HG03442 (cell line): ENCODE data around the gene NEAT1.

ENCODE experiments used
- ATAC-seq: cut with Tn5 transposase; IDR thresholded peaks from one replicate; pipeline ENCODE4 v1.9.1; 2021; ENCODE audit warnings: mild to moderate bottlenecking, moderate library complexity; ENCODE audit not compliant: unreplicated experiment

NEAT1 gene

DNA sequence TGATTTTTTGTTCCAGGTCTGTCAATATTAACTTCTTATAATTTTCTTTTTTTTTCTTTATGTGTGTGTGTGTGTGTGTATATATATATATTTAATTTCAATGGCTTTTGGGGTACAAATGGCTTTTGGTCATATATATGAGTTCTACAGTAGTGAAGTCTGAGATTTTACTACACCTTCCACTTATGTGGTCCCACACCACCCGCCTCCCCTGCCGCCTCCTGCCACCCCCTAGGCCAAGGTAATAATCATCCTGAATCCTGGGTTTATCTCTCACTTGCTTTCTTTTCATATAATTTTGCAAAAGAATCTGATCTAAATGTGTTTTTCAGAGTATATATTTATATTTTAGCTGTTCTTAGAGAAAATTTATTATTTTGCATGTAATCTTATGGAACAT, 11.1 kb downstream of the NEAT1 start:
- no peak for ATAC-seq

DNA sequence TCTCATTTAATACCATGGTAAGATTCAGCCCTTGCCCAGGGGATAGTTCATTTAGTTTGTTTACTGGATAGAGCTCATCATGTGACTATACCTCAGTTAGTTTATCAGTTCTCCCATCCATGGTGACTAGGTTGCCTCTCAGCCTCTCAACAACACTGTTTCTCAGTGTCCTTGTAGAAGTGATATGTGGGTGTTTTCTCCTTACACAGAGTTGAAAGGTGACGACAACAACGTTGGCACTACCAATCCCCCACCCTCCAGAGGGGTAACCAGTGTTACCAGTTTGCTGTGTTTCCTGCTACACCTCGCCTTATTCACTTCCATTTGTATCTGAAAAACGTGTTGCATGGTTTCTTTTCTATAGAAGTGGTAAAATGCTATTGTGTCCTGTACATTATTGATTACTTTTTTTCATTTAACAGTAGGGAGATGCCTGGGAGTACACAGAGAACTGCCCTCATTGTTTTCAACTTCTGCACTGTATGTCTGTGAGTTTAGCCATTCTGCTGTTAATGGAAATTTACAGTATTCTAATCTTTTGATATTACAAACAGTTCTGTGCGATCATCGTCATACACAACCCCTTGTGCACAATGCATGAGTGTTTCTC, 11.6 kb downstream of the NEAT1 start:
- no peak for ATAC-seq

DNA sequence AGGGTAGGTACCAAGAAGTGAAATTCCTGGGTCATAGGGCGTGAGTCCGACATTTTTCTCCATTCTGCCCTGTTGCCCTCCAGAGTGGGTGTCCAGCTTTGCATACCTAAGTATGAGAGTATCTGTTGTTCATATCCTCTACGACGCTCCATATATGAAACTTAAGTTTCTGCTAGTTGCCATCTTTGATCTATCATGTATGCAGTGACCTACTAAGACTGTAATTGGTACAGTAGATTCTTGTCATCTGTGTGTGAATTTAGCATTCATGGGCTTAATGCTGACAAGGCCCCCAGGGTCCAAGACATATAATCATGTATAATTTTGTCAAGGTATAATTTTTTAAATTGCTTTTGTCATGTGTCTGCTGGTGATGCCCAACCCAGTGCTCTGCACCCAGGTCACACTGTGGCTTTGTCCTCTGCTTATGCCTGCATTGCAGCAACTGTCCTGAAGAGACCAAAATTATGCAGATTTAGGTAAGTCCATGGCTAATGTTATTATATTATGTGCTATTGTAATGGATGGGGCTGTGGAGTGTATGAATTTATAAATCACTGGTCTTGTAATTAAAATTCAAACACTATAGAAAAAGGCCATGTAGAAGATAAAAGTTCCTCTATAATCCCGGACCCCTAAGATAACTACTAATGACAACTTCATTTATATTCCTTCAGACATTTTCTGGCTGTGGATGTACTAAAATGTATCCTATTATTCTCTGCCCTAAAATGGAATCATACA, 12.2 kb downstream of the NEAT1 start:
- ATAC-seq, result no peak

DNA sequence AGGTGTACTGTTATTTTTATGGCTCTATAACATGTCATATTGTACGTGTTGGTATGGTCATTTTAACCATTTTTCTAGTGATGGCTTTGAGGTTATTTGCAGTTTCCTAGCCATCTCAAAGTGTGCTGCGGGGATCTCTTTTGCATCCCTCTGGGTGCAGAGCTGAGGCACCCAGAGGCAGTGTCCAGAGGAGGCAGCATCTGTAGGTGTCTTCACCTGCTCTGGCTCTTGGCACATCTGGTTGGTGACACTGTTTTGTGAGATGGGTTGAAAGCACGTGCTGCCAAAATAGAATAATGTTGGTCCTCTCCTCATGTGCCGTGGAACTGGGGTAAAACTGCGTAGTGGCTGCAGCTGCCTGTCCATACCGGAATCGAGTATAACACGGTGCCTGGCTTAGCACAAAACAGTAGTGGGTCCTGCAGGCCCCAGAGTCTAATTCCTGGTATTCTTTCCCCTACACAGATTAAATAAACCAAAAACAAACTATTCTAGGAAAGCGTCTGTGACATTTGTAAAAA, 12.9 kb downstream of the NEAT1 start:
- no peak for ATAC-seq

DNA sequence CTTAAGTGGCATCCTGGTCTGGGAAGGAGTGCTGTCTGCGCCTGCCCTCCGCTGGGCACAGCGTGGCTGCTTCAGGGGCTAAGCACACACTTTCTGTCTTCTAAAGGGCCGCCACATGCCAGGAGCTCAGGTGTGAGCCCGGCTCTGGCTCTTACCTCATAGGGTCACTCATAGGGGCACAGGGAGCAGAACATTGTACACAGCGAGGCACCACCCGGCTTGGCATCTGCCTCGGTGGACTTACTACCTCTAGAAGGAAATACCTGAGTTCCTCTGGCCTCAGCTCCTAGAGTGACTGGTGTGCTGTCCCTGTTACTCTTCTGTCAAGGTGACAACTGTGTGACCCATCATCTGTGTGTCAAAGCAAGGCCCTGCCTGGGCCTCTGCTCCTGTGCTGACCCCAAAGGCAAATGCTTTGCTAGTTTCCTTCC, 13.4 kb downstream of the NEAT1 start:
- no peak for ATAC-seq

DNA sequence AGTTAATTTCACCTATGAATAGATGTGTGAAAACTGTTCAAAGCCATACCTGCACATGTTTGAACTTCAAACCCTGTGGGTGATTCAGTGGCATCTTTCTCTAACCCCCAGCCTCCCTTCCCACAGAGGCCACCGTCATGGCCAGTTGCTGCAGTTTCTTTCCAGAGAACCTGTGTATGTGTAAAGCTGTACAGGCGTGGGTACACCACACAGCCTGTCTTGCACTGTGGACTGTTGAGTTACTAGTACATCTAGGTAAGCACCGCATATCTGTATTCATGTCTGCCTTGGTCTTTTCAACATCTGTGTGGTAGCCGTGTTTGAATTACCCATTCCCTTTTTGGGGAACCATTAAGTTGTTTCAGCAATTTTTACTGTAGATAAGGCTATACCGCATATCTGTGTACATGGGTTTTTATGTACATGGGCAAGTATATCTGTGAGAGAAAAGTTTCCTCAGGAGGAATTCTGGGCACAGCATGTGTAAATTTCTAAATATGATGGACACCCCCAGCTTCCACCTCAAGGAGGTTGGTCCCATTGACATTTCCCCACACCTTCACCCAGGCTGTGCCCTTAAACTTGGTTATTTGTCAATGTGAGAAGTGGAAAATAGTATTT, 13.9 kb downstream of the NEAT1 start:
- no peak for ATAC-seq

DNA sequence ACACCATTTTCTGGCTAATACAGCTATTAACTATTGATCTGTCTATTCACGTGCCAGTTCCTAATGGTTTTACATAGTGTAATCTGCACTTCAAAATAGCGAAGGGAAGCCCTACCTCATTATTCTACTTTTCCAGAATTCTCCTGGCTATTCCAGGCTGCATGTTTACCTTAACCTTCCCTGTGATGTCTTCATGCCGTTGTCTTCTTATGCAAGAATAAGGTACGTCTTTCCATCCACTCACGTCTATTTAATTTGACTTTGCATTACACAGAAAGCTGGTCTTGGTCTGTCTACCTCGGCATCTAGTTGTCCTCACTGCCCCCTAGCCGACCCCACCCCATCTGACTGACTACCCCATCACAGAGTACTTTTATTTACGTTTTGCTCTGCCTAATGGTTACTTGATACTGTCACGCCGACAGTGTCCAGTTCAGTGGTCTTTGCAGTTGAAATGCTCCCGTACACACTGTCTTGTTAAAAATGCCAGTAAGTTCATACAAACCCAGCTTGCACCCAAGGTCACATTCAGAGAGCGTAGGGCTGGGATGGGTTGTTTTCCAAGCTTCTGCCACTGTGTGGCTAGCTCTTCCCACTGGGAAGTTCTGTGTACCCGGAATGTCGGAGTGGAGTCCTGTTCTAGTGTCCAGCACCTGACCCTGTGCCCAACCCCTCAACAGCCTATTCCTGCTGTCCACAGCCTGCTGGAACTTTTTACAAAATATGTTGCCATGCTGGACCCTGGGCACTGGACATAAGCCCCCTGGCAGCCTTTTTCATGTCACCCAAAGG, 15.0 kb downstream of the NEAT1 start:
- ATAC-seq, result no peak

DNA sequence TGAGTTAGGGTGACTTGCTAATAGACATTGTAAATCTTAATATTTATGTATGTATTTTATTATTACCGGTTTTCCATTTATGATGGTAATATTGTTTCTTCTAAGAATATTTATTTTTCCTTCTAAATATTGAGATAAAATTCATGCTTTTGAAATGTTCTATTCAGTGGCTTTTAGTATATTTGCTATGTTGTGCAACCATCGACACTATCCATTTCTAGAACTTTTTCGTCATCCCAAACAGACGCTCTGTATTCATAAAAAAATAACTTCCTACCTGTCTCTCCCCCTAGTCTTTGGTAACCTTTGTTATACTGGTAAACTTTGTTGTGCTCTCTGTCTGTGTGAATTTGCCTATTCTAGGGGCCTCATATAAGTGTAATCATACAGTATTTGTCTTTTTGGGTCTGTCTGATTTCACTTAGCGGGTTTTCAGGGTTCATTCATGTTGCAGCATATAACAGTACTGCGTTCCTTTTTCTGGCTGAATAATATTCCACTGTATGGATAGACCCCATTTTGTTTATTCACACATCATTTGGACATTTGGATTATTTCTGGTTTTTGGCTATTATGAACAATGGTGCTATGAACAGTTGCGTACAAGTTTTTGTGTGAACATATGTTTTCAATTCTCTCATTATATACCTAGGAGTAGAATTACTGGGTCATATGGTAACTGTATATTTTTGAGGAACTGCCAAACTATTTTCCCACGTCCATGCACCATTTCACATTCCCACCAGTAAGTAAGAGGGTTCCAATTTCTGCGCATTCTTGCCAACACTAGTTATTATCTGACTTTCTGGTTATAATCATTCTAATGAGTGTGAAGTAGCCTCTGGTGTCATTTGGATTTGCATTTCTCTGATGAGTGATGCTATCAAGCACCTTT, 15.9 kb downstream of the NEAT1 start:
- no peak for ATAC-seq

DNA sequence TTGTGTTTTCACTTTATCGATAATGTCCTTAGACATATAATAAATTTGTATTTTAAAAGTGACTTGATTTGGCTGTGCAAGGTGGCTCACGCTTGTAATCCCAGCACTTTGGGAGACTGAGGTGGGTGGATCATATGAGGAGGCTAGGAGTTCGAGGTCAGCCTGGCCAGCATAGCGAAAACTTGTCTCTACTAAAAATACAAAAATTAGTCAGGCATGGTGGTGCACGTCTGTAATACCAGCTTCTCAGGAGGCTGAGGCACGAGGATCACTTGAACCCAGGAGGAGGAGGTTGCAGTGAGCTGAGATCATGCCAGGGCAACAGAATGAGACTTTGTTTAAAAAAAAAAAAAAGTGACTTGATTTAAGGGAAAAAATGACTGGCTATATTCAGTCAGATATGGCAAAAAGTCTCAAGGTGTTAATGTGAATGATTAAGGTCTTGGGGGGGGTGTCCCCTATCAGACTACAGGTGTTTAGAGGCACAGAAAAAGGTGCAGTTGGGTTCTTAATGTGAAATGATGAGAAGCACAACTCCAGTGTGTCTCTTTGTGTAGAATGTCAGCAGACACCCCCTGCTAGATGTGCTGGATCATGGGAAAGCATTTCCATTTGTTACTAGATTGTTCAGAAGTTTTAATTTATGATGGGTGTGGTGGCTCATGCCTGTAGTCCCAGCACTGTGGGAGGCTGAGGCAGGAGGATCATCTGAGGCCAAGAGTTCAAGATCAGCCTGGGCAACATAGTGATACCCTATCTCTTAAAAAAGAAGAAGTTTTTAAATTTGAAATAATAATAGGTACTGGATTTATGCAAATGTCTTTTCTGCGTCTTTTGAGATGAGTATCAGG, 17.0 kb downstream of the NEAT1 start:
- no peak for ATAC-seq

DNA sequence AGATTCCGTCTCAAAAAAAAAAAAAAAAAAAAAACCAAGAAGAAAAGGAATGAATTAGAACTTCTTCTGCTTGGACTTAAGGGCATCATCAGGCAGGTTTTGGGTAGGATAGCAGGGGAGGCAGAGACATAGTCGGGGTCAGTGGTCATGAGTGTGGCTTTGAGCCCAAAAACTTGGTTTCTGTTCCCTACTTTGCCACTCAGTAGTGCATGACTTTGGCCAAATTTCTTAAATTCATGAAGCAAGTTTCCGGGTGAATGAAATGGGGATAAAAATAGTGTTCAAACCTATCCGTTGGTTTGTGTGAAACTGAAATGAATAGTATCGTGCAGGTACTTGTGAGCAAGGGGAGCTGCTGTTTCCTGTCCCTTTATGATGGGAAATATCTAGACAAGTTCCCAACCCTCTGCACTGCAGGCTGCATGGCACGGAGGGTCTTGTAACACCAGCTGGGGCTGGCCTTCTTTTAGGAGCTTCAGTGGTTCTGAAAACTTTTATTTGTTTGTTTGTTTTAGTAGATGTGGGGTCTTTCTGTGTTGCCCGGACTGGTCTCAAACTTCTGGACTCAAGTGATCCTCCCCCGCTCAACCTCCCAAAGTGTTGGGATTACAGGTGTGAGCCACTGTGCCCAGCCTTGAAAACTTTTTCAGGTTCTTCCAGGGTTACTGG, 18.4 kb downstream of the NEAT1 start:
- peak; percentile 44 for ATAC-seq

DNA sequence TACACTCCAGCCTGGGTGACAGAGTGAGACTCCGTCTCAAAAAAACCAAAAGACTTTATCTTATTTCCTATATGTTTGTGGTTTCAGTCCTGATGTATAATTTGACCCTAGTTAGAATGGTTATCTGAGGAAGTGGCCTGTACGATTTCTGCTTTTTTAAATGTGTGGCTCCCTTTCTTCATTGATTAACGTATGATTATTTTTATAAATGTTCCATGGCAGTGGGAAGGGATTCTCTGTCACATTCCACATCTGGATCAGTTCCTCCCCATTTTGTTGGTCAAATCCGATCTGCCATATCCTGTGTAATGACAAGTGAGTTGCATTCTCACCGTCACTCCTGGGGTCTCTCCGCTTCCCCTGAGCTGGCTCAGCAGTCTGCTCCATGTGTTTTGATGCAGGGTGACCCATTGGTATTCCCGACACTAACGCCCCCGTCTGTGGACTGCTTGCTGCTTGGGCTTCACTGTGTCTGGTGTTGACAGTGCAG, 20.3 kb downstream of the NEAT1 start:
- no peak for ATAC-seq

DNA sequence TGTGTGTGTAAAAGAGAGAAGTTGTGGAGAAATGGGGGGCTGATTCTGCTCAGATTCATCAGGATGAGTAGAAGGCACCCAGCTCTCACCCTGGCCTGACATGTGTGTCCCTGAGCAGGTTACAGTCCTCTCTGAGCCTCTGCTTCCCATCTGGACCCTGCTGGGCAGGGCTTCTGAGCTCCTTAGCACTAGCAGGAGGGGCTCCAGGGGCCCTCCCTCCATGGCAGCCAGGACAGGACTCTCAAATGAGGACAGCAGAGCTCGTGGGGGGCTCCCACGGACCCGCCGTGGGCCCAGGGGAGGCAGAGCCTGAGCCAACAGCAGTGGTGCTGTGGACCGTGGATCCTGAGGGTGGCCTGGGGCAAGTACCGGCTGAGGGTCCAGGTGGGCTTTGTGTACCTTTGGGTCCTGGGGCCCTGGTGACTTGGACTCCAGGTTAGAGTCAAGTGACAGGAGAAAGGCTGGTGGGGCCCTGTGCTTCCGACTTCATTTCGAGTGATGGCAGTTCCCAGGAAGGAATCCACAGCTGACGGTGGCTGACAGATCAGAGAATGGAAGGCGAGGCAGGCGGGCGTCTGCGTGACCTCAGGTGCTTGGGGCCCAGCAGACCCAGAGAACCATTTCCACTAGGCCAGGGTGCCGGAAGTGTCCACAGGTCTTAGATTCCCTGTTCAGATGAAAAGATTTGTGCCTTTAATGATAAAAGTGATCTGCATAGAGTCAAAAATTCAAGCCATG, 21.9 kb downstream of the NEAT1 start:
- no peak for ATAC-seq

DNA sequence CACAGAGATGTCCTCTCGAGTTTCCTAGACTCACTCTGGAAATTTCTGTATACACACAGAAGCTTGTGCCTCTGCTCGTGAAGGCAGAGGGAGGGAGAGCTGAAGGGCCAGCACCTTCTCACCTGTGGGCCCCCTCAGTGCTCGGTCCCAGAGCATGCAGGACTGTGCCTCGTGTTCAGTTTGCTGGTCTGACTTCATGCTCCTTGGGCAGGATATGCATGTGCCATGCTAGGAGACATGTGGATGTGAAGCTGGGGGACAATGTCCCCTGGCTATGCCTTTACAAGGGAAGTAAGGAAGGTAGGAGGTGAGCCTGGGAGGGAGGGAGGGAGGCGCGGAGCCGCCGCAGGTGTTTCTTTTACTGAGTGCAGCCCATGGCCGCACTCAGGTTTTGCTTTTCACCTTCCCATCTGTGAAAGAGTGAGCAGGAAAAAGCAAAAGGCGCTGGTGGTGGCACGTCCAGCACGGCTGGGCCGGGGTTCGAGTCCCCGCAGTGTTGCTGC, 22.6 kb downstream of the NEAT1 start:
- no peak for ATAC-seq

DNA sequence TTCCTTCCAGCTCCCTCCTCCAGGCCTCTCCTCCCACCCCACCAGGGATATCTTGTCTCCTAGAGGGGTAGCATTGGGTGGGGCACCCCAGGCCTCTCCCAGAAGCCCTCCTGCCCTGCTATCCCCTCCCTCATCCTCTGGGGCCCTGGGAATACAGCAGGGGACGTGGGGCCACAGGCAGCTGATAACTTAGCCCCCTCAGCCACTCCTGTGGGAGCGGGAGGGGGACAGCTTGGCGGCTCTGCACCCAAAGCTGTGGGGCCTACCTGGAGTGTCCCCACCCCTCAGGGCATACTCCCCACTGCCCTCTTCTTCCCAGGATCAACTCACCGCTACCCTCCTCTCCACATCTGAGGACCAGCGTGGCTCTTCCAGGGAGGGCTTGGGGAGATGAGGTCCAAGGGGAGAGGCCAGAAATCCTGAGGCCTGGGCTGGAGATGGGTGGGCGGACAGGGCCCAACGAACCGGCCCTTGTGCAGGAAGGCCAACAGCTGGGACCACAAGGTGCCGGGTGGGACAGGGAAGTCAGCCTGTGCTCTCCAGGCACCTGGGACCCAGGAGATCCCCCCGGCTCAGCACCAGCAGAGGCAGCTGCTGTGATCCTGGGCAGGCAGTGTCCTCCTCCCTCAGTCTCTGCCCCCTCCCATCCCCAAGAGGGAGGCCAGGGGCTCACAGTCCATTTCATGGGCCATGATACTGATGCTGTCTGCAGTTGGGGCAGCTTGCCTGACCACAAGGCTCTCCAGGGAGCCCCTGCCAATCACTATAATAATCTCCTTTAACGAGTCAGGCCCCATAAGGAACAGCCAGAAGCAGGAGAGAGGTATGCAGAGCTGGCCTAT, 23.2 kb downstream of the NEAT1 start:
- ATAC-seq, result no peak

DNA sequence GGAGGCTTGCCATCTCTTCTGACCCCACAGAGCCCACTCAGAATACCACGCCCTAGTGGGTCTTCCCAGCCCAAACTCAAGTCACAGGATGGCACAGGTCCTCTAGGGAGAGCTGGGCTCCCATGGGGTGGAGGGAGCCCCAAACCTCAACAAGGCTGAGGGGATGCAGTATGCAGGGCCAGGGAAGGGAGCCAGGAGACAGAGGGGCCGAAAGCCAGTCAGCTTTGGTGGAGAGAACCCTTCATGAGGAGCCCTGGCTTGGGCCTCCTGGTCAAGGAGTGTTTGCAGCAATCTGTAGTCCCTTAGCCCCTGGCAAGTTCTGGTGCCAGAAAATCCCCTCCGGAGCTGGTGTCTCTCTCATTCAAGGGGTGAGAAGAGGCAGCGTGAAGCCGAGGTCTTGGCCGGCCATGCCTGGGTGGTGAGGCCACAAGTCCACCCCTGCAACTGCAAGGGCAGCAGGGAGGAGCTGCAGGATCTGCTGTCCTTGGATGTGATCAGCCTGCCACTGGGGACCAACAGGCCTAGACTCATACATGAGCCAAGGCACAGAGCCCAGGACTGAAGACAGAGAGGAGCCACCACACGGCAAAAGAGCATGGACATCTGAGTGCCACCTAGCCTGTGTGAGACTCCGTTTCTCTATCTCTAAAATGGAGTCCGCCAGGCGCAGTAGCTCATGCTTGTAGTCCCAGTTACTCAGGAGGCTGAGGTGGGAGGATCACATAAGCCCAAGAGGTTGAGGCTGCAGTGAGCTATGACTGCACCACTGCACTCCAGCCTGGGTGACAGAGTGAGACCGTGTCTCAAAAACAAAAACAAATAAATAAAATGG, 24.1 kb downstream of the NEAT1 start:
- ATAC-seq, result no peak

DNA sequence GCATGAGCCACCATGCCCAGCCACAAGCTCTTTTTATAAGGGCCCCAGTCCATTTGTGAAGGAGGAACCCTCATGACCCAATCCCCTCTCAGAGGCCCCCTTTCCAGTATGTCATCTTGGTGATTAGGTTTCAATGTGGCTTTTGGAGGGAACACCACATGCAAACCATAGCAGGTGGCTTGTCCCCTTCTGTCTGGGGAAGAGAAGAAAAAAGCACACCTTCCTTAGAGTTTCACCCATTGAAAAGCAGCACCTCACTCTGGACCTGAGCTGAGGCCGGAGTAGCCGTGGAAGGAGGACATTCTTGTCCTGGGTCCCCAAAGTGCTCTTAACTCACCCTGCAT, 25.4 kb downstream of the NEAT1 start:
- ATAC-seq, result no peak
